ENCODE measurements around the gene SLC6A11. TPM values are rescaled to one million over a fixed set of nuclear protein-coding genes. Genes with fewer than 3 reads are reported as not detected.
A peak's percentile ranks its signal among the peaks of the same experiment; 100 is the strongest.

The SLC6A11 gene
- total RNA-seq, 2 experiments from 2014 or later, result not detected

DNA sequence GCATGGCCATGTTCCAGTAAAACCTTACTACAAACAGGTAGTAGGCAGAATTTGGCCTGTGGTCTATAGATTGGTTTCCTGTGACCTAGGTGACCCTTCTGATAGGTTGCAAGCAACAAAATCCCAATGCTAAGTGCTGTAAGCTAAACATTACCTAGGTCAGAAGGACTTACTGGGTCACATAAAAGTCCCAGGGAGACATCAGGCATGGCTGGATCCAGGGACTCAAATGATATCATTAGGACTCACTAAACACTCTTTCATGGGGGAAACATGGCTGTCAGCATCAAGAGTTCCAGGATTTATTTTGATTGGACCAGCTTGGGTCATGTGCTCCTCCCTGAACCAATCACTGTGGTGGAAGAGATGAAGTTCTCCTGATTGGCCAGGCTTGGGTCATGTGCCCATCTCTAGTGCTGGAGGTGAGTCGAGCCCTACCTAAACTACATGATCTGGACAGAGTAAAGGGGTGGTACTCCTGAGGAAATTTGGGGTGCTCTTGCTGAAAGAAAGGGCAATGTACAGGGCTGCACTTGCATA is 159.7 kb downstream of the SLC6A11 start:
- intact Hi-C loops (cut with micrococcal nuclease), result no loop called here

DNA sequence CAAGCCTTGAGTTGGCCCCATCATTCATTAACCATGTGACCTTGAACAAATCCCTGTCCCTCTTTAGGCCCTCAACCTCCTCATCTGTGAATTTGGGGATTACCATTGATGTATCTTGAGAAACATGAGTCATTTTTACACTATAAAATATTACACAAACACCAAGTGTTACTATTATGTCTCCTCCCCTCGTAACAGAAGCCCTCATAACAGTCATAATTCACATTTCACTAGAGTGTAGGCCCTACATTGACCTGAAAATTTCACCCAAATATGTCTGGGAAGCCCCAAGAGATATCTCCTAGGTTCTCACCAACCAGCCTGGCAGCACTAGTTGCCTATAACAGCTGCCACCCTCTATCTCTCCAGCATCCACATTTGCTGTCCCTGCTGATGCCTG is 160.7 kb downstream of the SLC6A11 start:
- DNase-seq, result no peak
- Mint-ChIP-seq H3K27me3 (peaks cover 13% of the 10 kb centered on the region), H3K4me1 (ENCODE audit: low read depth) (peaks cover 6% of the 10 kb centered on the region), H3K27ac (no peak overlapping the region), H3K9me3 (no peaks in the 10 kb centered on the region), H3K36me3 (no peaks in the 10 kb centered on the region), H3K4me3 (no peak overlapping the region)
- POLR2A ChIA-PET, result no interaction called here
- CTCF ChIA-PET, result interaction anchor here (1.6 kb wide), 1 partner anchor 11 kb away, joined by 6 read pairs; no protein-coding TSS in a partner anchor
- intact Hi-C loops (cut with micrococcal nuclease), result no loop called here

More for the DNA sequence above, 159.7 kb downstream of the SLC6A11 start:
- peaks cover 11% of the 10 kb centered on the region for H3K27me3 Mint-ChIP-seq
- no peaks in the 10 kb centered on the region for H3K9me3 Mint-ChIP-seq
- H3K4me3 Mint-ChIP-seq, result no peak overlapping the region
- no peak overlapping the region for H3K27ac Mint-ChIP-seq
- H3K36me3 Mint-ChIP-seq, result no peaks in the 10 kb centered on the region
- no peak for DNase-seq
- ChIA-PET POLR2A (no interaction called here), CTCF (no interaction called here)
- peaks cover 6% of the 10 kb centered on the region for H3K4me1 Mint-ChIP-seq (ENCODE audit: low read depth)

GRCh38 chr3:10977892-10978510 is 162.0 kb downstream of the SLC6A11 start:
- no peak overlapping the region for H3K27ac Mint-ChIP-seq
- POLR2A ChIA-PET, result no interaction called here
- H3K27me3 Mint-ChIP-seq, result peaks cover 15% of the 10 kb centered on the region
- H3K4me3 Mint-ChIP-seq, result no peak overlapping the region
- peaks cover 10% of the 10 kb centered on the region for H3K4me1 Mint-ChIP-seq (ENCODE audit: low read depth)
- no peaks in the 10 kb centered on the region for H3K9me3 Mint-ChIP-seq
- intact Hi-C loops (cut with micrococcal nuclease), result no loop called here
- no peaks in the 10 kb centered on the region for H3K36me3 Mint-ChIP-seq
- DNase-seq, result no peak
- CTCF ChIA-PET, result interaction anchor here (0.8 to 1.6 kb wide), 2 partner anchors 12 to 219 kb away, joined by 3 to 6 read pairs; no protein-coding TSS in a partner anchor

DNA sequence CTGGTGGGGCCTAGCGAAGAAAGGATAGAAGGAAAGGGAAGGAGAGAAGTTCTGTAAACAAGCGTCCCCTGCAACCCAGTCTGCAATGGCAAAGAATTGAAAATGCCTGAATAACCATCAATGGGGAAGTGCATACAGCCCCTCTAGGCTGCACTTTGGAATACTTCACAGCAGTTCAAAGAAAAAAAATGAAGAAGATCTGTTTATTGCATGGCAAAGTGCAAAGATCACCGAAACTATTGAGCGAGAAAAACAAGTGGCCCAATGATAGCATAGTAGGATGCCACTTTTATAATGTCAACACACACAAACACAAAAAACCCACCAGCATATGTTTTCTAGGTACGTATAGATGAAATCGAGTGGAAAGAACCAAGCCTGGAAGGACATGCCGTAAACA is 162.9 kb downstream of the SLC6A11 start:
- no peaks in the 10 kb centered on the region for H3K9me3 Mint-ChIP-seq
- intact Hi-C loops (cut with micrococcal nuclease), result no loop called here
- ChIA-PET CTCF (no interaction called here), POLR2A (no interaction called here)
- no peaks in the 10 kb centered on the region for H3K36me3 Mint-ChIP-seq
- H3K4me1 Mint-ChIP-seq (ENCODE audit: low read depth), result peaks cover 12% of the 10 kb centered on the region
- peaks cover 16% of the 10 kb centered on the region for H3K27me3 Mint-ChIP-seq
- H3K4me3 Mint-ChIP-seq, result no peak overlapping the region
- DNase-seq, result no peak
- H3K27ac Mint-ChIP-seq, result no peak overlapping the region

DNA sequence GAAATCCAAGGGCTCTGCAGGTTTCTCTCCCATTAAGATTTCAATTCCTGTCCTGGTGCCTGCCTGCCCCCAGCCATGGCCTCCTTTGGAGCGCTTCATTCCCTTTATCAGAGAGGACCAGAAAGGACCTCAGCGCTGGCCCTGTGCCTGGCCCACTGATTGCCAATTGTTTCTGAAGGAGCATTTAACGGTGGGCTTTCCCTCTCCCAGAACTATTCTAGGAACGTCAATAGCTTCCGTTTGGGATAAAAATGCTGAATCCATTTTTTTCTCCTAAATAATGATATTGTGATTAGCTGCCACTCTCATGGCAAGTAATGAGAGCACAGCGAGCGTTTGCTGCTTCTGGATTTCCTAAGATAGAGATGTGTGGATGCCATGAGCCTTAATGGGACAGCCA is 164.3 kb downstream of the SLC6A11 start:
- Mint-ChIP-seq H3K27me3 (peaks cover 9% of the 10 kb centered on the region), H3K36me3 (no peaks in the 10 kb centered on the region), H3K9me3 (no peaks in the 10 kb centered on the region), H3K4me3 (no peak overlapping the region), H3K4me1 (ENCODE audit: low read depth) (peaks cover 12% of the 10 kb centered on the region), H3K27ac (no peak overlapping the region)
- no peak for DNase-seq
- ChIA-PET CTCF (no interaction called here), POLR2A (no interaction called here)
- intact Hi-C loops (cut with micrococcal nuclease), result no loop called here

GRCh38 chr3:10981031-10981430 is 165.0 kb downstream of the SLC6A11 start:
- Mint-ChIP-seq H3K4me1 (ENCODE audit: low read depth) (peaks cover 12% of the 10 kb centered on the region), H3K9me3 (no peaks in the 10 kb centered on the region), H3K27ac (no peak overlapping the region), H3K36me3 (no peaks in the 10 kb centered on the region), H3K27me3 (peaks cover 9% of the 10 kb centered on the region), H3K4me3 (no peak overlapping the region)
- CTCF ChIA-PET, result interaction anchor here (1.0 to 1.3 kb wide), 3 partner anchors 33 to 222 kb away, joined by 3 read pairs; no protein-coding TSS in a partner anchor
- POLR2A ChIA-PET, result no interaction called here
- intact Hi-C loops (cut with micrococcal nuclease), result no loop called here
- DNase-seq, result no peak

DNA sequence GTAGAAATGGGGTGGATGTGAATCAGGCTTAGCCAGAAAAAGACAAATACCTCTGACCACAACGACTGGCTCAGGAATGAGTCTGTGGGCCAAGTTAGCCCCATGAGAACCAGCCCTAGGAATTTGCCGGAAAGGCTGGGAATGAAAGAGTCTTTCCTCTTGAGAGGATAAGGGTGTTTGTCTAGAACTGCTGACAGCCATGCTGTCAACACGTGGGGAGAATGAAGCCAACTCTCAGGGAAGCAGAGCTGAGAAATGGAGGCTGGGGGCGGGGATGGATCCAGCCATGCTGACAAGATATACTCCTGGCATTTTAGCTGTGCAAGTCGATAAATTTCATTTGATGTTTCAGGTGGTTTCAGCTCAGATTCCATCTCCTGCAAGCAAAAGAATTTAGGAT is 165.9 kb downstream of the SLC6A11 start:
- intact Hi-C loops (cut with micrococcal nuclease), result no loop called here
- CTCF ChIA-PET, result interaction anchor here (1.0 to 1.8 kb wide), 8 partner anchors 12 to 223 kb away, joined by 3 to 7 read pairs (median 3); no protein-coding TSS in a partner anchor

GRCh38 chr3:10982782-10983181 is 166.8 kb downstream of the SLC6A11 start:
- Mint-ChIP-seq H3K27ac (no peak overlapping the region), H3K4me3 (no peak overlapping the region)
- CTCF ChIA-PET, result interaction anchor here (0.8 to 1.8 kb wide), 10 partner anchors 11 to 225 kb away, joined by 3 to 7 read pairs (median 4); no protein-coding TSS in a partner anchor

More for the DNA sequence above, 165.9 kb downstream of the SLC6A11 start:
- Mint-ChIP-seq H3K27ac (no peak overlapping the region), H3K27me3 (peaks cover 11% of the 10 kb centered on the region), H3K9me3 (no peaks in the 10 kb centered on the region), H3K36me3 (no peaks in the 10 kb centered on the region), H3K4me1 (ENCODE audit: low read depth) (peaks cover 6% of the 10 kb centered on the region), H3K4me3 (no peak overlapping the region)
- no peak for DNase-seq
- POLR2A ChIA-PET, result no interaction called here

GRCh38 chr3:10983219-10983916 is 167.3 kb downstream of the SLC6A11 start:
- H3K4me3 Mint-ChIP-seq, result no peak overlapping the region
- peaks cover 6% of the 10 kb centered on the region for H3K4me1 Mint-ChIP-seq (ENCODE audit: low read depth)
- intact Hi-C loops (cut with micrococcal nuclease), result no loop called here

More at GRCh38 chr3:10982782-10983181, 166.8 kb downstream of the SLC6A11 start:
- POLR2A ChIA-PET, result no interaction called here
- Mint-ChIP-seq H3K4me1 (ENCODE audit: low read depth) (peaks cover 6% of the 10 kb centered on the region), H3K36me3 (no peaks in the 10 kb centered on the region), H3K27me3 (peaks cover 11% of the 10 kb centered on the region), H3K9me3 (no peaks in the 10 kb centered on the region)
- intact Hi-C loops (cut with micrococcal nuclease), result no loop called here
- DNase-seq, result no peak

DNA sequence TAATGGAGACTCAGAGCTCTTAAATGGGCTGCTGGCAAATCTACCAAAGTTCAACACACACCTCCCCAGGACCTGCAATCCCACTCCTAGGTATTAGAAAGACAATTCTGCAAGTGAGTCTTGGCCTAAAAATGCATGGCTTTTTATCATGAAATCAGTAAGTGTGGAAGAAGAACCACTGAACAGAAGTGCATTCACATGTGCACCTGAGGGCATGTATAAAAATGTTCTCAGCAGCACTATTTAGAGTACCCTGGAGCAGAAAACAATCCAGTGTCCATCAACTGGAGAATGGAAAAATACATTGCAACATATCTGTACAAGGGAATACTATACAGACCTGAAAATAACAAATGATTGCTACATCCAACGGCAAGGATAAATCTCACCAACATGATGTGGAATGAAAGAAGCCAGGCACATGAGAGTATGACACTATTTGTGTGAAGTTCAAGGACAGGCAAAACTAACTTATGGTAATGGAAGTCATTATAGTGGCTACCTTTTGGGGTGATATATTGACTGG is 168.4 kb downstream of the SLC6A11 start:
- H3K4me1 Mint-ChIP-seq (ENCODE audit: low read depth), result peaks cover 6% of the 10 kb centered on the region
- H3K9me3 Mint-ChIP-seq, result no peaks in the 10 kb centered on the region
- H3K4me3 Mint-ChIP-seq, result no peak overlapping the region

More at GRCh38 chr3:10983219-10983916, 167.3 kb downstream of the SLC6A11 start:
- H3K9me3 Mint-ChIP-seq, result no peaks in the 10 kb centered on the region
- no peak overlapping the region for H3K27ac Mint-ChIP-seq
- DNase-seq, result peak; percentile 19
- ChIA-PET CTCF (interaction anchor here (0.8 to 1.8 kb wide), 10 partner anchors 10 to 225 kb away, joined by 3 to 7 read pairs (median 4); no protein-coding TSS in a partner anchor), POLR2A (no interaction called here)
- H3K27me3 Mint-ChIP-seq, result peaks cover 11% of the 10 kb centered on the region
- H3K36me3 Mint-ChIP-seq, result no peaks in the 10 kb centered on the region

GRCh38 chr3:10985181-10985580 is 169.2 kb downstream of the SLC6A11 start:
- peaks cover 18% of the 10 kb centered on the region for H3K27me3 Mint-ChIP-seq
- H3K4me1 Mint-ChIP-seq (ENCODE audit: low read depth), result peaks cover 6% of the 10 kb centered on the region
- ChIA-PET CTCF (interaction anchor here (1.1 kb wide), 1 partner anchor 107 kb away, joined by 3 read pairs; no protein-coding TSS in a partner anchor), POLR2A (no interaction called here)
- DNase-seq, result no peak
- intact Hi-C loops (cut with micrococcal nuclease), result no loop called here
- no peaks in the 10 kb centered on the region for H3K36me3 Mint-ChIP-seq
- no peak overlapping the region for H3K4me3 Mint-ChIP-seq
- H3K9me3 Mint-ChIP-seq, result no peaks in the 10 kb centered on the region
- H3K27ac Mint-ChIP-seq, result no peak overlapping the region

More for the DNA sequence above, 168.4 kb downstream of the SLC6A11 start:
- POLR2A ChIA-PET, result no interaction called here
- no peak for DNase-seq
- Mint-ChIP-seq H3K27ac (no peak overlapping the region), H3K36me3 (no peaks in the 10 kb centered on the region), H3K27me3 (peaks cover 14% of the 10 kb centered on the region)
- CTCF ChIA-PET, result interaction anchor here (1.1 kb wide), 1 partner anchor 108 kb away, joined by 3 read pairs; no protein-coding TSS in a partner anchor
- intact Hi-C loops (cut with micrococcal nuclease), result no loop called here

- no peak for DNase-seq
- H3K36me3 Mint-ChIP-seq, result no peaks in the 10 kb centered on the region
- CTCF ChIA-PET, result no interaction called here
- POLR2A ChIA-PET, result no interaction called here
- H3K27ac Mint-ChIP-seq, result no peak overlapping the region
- H3K4me1 Mint-ChIP-seq (ENCODE audit: low read depth), result peaks cover 8% of the 10 kb centered on the region
- peaks cover 26% of the 10 kb centered on the region for H3K27me3 Mint-ChIP-seq
- no peak overlapping the region for H3K4me3 Mint-ChIP-seq
- no peaks in the 10 kb centered on the region for H3K9me3 Mint-ChIP-seq
- intact Hi-C loops (cut with micrococcal nuclease), result no loop called here
Observed at GRCh38 chr3:10986592-10986991, 170.6 kb downstream of the SLC6A11 start.

Measured in activated CD4-positive, alpha-beta memory T cell treated with anti-CD3 and anti-CD28 coated beads for 36 hours (primary cell).